GM18508 (cell line): Measurements from ENCODE around the gene CCDC70.
A peak's percentile ranks its signal among the peaks of the same experiment; 100 is the strongest.
"Not testable (repeated sequence)": the region's sequence is repeated elsewhere in the genome, so short reads cannot be mapped to it uniquely, and the experiment has no call there.

Experiments
- ATAC-seq: cut with Tn5 transposase; IDR thresholded peaks from one replicate; pipeline ENCODE4 v1.9.1; 2021; ENCODE audit warnings: moderate number of reproducible peaks; ENCODE audit not compliant: insufficient read depth, unreplicated experiment

Gene CCDC70

DNA sequence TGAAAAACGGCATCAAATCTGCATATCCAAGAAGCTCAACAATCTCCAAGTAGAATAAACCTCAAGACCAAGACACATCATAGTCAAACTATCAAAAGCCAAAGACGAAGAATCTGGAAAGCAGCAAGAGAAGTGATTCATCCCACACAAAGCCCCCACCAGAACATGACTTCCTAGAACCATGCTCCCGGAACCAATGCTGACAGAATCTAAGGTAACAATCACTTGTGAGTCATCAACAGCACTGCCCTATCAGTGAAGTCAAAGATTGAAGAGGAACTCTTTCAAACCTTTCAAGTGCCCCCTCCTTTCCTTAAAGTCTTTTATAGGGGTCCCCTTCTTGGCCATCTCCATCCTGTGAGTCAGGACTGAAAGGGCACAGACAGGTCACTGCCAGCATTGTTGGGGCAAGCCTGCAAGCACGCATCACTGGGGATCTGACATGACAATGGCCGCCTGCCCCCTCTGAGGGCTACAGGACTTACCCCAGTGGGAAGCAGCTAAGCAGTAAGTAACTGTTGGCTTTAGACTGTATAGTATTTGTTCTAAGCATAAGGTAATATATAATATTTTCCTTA is at the start of gene CCDC70:
TSS of gene CCDC70 (plus strand) at position 247 of the 578 bp plus-strand sequence. CDS start 3,443 bp downstream, outside the sequence.
- ATAC-seq, result no peak

DNA sequence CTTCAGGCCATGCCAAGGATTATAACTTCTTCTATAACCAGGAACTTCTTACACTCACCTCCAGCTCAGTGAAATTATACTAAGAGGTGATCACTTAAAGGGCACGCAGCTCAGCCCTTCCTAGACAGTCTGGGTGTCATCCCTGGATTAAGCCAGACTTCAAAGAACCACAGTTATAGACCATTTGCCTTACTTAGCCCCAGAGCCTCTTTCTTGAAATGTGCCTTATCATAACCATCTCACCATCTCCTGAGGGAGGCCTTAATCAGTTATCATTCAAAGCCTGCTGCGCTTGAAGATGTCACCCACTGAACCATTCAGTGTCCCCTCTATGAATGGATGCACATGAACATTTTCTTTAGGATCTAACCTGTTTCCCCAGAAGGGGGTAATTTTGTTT is 47.7 kb upstream of the CCDC70 start:
- no peak for ATAC-seq

DNA sequence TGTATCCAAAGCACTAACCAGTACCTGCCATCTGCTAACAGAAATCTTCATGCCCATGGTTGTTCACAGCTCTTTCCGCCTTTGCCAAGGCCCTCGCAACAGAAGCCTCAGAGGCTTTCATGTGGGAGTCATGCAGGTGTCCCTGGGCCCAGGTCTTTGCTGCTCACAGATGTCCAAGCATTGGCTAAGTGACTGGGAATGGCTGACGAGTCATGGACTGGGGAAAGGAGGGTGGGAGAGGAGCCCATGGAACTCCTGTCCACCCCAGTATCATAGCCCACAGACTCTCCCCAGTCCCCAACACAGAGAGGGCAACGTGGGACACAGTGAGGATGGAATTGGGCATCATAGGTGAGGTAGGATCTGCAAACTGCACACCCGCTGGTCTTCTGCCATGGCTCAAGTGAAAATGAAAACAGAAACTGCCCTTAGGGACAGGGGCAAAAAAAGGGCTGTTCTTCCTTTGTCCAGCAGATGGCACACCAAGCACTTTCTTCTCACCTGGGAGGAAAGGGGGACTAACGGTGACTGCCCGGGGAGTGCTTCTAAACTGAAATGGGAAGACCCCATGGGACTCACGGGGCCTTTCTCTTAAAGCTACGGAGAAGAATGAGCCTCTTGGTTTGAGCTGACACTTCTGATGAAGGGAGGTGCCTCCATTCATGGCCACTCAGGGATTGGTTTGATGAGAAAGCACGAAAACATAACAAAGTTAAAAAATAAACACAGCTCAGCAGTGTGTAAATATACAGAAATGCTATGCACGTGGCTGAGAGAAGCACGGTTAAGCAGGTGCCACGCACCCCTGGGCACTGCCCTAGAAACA is 46.7 kb upstream of the CCDC70 start:
- ATAC-seq, result peak; percentile 58

DNA sequence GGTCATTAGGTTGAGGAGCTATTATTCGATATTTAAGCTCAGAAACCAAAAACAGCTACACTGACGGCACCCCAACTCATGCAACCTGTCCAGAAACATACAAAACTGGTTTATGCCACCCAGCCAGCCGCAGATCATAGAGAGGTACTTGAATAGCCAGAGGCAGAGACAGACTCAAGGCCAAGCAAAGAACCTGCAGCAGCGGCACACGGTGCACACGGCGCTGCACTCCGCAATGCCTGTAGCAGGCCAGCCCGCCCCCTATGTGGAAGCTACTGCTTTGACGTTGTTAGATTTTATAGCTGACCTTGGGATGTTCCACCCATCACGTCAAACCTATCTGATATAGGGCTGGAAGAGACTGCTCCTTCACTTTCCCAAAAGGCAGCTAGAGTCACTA is 45.9 kb upstream of the CCDC70 start:
- no peak for ATAC-seq

DNA sequence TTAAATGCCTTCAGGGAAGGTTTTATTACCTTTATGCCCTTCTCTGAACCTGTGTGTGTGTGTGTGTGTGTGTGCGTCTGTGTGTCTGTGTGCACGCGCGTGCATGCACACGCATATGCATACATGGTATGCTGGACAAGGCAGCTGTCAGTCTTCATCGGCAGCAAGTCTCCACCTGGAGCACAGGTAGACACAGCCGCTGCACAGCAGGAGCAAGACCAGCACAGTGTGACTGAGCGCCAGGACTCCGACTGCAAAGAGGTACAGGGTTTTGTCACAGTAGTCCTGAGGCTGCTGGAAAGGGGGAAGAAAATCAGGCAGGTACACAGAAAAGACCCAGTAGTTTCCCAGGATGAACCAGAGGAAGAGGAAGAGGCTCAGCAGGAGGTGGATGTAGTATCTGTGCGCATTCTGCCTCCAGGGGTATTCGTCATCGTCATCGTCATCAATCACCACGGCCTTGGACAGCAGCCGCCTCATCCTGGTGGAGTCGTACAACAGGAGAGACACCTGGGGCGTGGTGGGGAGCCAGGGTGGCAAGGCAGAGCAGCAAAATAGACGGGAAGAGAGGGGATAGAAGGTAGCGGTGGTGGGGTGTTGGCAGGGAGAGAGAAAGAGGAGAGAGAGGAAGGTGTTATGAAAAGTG is 45.0 kb upstream of the CCDC70 start:
- ATAC-seq, result no peak

DNA sequence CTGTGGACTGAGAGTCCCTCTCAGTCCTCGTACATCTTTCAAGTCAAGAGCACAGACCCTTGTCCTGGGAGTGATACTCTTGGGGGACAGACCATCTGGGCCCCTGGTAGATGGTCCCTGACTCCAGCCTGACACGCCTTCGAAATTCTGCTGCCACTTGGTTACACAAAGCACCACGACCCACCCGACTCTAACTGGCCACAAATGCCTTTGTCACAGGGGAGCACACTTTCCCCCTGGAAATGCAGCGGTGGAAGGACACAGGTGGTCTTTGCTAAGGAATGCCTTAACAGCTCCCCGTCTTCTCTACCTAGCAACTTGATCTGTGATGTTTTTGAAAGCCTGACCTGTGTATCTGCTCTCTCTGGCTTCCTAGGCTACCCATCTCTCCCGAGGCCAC is 44.1 kb upstream of the CCDC70 start:
- no peak for ATAC-seq

DNA sequence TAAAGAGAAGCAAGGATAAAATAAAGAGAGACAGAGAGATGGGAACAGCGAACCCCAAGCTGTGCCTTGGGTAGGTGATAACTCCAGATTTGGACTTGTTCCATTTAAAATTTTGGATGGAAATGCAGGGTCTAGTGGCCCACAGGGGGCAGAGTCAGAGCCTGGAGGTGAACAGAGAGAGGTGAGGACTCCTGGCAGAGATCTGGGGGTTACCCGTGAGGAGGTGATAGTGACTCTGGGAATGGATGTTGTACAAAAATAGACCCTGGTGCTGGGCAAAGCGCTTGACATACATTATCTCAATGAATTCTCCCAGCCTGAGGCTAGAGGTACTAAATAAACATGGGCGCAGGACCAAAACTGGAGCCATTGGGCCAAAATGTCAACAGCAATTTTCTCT is 43.5 kb upstream of the CCDC70 start:
- ATAC-seq, result no peak

DNA sequence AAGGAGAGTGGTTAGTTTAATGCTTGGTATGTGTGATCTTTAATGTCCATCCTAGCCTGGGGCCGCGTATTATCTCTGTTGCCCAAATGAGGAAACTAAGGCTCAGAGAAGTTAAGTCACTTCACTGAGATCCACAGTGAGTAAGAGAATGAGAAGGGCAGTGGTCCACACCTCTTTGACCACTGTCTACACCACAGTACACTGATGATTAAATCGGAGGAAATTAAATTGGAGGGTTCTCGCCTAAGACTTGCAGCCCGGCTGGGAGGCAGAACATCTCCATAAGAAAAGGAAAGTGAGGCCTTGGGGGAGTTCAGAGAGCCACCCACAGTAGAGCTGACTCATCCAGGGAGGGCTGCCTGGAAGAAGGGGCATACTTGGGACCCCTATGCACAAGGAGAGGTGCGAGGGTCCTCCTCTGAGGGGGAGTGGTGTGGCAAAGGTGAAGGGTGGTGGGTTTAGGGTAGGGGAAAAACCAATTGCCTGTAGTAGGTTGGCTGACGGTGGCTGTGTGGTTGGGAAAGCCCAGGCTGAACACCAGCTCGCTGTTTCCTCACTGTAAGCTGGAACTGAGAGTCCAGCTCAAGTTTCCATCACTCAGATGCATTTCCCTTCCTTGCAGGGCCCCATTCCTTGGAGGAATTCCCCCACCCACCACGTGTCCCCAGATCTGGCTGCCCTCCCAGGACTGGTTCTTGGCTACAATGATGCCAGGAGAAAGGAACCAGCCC is 42.8 kb upstream of the CCDC70 start:
- ATAC-seq, result no peak

DNA sequence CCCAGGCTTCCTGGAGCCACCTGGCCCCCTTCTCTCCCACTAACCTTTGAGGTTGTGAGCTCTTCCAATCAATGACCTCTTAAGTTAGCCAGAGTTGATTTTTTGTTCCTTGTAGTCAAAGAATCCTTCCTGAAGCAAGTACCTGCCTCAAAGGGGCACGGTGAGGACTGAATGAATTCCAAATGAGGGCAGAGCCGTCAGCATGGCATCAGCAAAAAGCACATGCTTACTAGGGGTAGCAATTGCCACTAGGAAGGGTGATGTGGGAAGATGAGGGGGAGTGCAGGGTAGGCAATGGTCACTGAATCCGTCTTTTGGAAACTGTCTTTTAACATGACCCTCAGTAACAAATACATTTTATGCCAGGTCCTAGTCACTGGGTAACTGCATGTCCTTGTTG is 42.2 kb upstream of the CCDC70 start:
- ATAC-seq, result no peak

DNA sequence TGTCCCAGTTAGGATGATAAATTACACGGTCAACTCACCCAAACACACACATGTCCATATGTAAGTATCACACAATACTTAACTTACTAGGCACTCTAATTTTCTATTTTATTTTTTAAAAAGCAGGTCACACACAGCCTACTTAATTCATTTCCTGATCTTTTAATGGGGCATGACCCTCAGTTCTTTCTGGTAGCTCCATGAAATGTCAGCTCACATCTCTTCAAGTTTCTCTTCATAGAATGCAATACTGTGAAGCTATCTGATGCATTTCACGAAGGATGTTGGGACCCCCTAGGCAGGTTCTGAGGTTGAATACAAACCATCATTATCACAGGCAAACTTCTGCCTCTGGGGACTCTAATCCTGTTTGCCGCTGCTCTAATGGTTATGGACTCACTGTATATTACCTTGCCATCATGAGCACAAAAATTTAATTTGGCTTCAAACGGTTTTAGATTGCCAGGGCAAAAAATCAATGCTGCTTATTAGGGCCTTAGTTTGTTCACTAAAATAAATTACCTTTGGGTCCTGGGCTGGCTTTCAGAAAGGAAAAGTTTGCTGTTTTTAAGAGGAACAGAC is 41.7 kb upstream of the CCDC70 start:
- ATAC-seq, result no peak

DNA sequence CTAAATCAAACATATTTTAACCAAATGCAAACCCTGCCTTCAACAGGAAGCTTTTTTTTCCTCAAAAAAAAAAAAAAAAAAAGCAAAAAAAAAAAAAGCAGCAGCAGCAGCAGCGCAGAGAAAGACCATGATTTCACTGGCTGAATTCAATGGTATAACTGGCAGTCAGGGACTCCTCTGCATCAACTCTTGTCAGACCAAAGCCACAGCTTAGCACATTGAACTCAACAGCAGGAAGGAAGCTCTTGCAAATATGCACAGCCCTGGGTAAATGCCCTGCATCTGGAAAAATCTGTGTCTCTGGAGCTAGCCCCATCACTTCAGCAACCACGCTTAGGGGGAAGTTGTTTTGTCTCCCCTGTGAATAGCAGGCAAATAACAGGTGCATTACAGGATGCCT is 40.2 kb upstream of the CCDC70 start:
- ATAC-seq, result no peak

DNA sequence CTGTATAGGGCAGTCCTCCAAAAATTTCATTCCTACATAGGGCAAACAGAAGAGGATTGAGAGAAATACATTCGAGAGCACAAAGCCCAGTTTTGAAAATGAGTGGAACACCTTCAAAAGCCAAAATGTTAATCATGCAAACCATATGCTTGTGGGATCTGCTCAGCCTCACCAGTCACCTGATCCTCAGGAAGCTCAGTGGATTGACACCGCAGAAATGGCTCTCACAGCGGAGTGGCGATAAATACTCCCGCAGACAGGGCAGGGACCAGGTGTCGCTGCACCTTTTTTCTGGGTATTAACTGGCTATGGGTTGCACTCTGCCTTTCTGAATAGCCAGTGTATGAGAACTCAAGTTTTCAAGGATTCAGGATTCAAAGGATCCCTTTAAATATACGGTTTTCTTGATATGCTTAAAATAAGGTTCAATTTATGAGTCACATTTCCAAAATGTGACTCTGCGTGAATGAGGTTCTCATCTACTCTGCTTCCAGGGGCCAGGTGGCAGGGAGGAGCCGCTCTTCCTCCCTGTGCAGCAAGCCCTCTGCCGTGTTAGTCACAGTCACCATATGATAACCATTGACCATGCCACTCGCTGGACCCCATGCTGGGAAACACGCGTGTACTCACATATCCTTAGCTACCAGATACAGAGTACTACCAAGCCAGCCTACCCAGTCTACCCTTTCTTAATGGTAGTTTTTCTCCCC is 39.5 kb upstream of the CCDC70 start:
- no peak for ATAC-seq

DNA sequence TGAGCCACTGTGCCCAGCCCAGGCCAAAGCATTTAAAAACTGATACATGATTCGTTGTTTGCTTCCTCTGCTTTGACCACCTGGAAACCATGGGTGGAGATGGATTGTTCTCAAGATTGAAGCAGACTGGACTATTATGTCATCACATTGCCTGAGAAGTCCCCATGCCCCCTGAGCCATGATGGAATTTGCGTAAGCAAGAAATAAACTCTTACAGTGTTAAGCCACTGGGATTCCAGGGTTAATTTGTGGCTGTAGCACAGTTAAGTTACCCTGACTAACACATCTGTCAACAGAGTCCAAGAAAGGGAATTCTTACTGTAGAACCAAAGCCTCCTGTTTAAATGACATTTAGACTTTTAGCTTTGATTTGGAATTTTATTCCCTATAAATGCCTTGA is 38.4 kb upstream of the CCDC70 start:
- no peak for ATAC-seq

DNA sequence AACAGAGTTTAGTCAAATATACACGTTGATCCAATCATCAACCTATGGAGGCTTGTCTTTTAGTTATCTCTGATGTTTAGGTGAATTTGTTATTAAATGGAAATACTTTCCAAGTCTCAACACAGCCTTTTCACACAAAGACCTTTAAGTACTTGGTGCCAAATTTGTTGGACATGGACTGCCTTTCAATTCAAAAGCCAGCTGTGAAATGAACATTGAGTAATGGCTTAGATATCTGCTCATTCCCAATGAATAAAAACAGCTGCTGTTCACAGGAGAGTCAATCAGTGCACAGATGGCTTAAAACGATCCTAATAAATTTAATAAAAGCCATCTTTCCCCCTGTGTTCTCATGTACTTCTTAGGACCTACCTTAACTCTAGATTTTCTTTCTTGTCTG is 37.9 kb upstream of the CCDC70 start:
- ATAC-seq, result no peak

DNA sequence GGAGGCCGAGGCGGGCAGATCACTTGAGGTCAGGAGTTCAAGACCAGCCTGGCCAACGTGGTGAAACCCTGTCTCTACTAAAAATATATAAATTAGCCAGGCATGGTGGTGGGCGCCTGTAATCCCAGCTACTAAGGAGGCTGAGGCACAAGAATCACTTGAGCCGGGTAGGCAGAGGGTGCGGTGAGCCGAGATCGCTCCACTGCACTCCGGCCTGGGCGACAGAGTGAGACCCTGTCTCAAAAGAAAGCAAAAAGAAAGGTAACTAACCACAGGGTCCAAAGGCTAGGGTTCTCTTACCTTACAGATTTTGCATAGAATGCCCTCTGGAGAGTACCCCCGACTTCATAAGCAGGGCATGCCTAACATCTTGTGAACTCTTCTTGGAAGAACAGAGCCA is 37.1 kb upstream of the CCDC70 start:
- ATAC-seq, result not testable (repeated sequence)

DNA sequence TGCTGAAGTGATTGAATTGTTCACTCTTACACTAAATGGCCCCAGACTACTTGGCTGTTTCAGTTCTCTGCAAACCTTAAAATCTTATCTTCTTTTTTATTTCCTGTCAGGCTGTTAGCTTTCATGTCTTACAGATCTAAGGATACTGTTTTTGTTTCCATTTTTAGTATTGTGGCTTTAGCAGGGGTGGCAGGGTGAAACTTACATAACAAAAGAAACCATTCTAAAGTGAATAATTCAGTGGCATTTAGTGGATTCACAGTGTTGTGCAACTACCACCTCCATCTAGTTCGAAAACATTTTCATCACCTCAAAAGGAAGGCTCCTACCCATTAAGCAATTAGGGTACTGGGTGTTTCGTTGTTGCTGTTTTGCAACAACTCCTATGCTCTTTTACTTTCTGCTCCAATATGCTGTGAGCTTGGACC is 36.6 kb upstream of the CCDC70 start:
- no peak for ATAC-seq

DNA sequence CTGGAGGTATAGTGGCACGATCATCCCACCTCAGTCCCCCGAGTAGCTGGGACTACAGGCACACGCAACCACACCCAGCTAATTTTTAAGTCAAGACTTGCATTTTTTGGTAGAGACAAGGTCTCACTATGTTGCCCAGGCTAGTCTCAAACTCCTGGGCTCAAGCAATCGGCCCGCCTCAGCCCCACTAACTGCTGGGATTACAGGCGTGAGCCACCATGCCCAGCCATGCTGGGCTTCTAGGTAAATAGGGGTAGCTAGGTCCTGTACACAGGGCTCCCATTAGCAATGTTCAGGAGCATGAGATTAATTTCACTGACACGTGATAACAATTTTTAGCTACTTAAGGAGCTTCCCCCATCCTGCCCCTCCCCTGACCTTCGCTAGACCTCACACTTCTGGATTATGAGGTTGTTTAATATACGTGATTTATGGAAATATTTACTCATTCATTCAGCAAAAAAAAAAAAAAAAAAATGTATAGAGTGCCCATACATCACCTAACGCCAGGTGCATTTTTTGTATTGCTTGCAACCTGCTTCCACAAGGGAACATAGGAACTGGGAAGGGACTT is 36.0 kb upstream of the CCDC70 start:
- ATAC-seq, result no peak

DNA sequence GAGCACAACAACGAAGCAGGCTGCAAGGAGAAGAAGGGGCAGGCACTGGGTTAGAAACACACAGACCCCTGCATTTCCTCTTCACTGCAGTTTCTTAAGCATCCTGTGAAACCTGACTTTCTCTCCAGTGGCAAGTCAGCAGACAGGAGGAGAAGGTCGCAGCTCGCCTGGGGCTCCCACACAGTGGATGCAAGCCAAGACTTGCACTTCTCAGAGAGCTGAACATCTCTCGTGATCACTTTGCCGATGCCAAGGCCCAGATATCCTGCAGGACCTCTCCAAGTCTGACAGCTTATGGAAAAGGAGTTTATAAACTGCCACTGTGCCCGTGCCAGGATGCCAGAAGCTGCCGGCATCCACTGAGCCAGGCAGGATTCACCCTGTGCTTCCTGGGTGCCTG is 35.2 kb upstream of the CCDC70 start:
- no peak for ATAC-seq

DNA sequence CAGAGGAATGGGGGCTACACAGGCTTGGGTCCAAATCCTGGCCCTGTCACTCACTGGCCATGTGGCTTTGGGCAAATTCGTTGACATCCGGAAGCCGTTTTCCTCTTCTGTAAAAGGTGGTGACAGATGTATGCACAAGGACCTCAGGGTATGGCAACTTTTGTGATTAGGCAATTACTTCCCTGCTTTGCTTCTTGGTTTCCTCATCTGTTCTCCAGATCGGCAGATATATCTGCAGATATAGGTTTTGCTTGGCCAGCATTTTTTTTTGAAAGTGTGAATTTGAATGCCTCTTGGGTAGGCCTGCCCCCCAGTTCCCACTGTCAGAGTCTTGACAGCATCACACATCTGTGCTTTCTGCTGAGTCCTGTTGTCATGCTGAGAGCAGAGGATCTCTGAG is 34.5 kb upstream of the CCDC70 start:
- ATAC-seq, result no peak
